Activated effector memory CD4-positive, alpha-beta T cell treated with Interleukin-2 at 50 U/mL for 16 hours (primary cell): ENCODE measurements around the gene PEAK3.

ENCODE experiments used
- DNase-seq: peaks from one replicate; pipeline ENCODE4 v3.0.0-alpha.2; 2020

Gene PEAK3

DNA sequence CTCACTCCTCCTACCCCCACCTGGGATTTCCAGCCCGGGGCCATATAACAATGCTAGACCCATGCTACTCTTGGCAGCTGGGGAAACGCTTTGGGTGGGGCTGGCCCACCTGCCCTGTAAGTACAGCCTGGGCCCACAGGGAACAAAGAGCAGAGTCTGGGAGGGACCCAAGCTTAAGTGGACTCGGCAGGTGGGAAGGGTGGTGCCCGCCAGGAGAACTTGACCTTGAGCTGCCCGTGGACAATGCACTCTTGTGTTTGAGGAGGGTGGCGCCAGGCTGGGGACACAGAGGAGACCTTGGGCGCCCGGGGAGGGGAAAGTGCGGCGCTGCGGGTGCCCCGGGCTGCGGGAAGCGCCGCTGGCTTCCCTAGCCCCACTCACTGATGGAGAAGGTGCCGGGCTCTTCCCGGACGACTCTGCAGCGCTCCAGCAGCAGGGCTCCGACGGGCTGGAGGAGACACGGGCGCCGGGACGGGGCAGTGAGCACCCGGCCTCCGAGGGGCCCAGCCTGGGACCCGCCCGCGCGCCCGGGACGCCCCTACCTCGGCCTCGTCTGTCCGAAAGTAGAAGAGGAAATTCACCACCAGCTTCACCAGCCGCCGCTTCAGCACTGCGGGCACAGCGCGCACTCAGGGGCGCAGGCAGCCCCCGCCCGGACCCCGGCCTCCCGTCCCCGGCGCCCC lies 46.5 kb downstream of the PEAK3 start:
- DNase-seq = peak; percentile 23

DNA sequence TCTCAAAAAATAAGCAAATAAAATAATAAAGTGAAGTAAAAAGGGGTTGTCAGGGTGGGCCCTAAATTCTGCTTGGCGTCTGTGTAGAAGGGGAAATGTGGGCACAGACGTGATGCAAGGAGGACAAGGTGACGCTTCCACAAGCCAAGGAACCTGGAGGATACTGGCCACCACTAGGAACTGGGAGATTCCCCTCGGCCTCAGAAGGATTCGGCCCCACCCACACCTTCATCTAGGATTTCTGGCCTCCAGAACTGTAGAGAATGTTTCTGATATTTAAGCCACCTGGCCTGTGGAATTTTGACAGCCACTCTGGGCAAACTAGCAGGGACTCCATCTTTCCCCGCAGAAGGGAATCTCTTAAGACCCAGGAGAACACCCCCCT lies 47.0 kb downstream of the PEAK3 start:
- DNase-seq = no peak

DNA sequence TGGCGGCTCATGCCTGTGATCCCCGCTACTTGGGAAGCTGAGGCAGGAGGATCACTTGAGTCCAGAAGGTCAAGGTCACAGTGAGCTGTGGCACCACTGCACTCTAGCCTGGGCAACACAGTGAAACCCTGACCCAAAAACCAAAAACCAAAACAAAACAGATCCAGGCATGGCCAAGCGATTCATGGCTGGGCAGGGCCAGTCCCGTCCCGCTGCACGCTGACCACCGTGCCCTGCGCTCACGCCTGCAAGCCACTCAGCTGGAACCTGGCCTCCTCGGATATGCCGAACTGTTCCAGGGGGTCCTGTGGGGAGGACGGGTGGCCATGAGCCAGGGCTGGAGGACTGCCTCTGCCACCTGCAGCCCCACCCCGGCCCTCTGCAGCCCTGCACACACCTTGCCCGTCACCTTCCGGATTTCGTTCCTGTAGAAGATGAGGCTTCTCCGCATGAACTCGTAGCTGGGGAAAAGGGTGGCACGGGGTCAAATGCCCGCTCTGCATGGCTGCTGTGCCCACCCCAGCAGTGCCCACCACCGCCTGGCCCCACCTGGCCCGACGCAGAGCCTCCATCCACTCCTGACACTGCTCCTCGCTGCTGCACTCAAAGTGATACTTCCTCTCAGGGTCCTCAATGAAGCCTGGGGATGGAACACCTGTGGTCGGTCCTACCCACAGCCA lies 48.2 kb downstream of the PEAK3 start:
- no peak for DNase-seq

- DNase-seq = no peak
Measured at GRCh38 chr19:2232286-2233151, 49.5 kb downstream of the PEAK3 start.

GRCh38 chr19:2231621-2232221 lies 50.3 kb downstream of the PEAK3 start:
- no peak for DNase-seq

GRCh38 chr19:2230807-2231533 lies 51.0 kb downstream of the PEAK3 start:
- no peak for DNase-seq

GRCh38 chr19:2230033-2230531 lies 51.9 kb downstream of the PEAK3 start:
- DNase-seq = no peak

- no peak for DNase-seq
Measured at GRCh38 chr19:2229103-2230032, 52.6 kb downstream of the PEAK3 start.

GRCh38 chr19:2228157-2229030 lies 53.6 kb downstream of the PEAK3 start:
- no peak for DNase-seq

DNA sequence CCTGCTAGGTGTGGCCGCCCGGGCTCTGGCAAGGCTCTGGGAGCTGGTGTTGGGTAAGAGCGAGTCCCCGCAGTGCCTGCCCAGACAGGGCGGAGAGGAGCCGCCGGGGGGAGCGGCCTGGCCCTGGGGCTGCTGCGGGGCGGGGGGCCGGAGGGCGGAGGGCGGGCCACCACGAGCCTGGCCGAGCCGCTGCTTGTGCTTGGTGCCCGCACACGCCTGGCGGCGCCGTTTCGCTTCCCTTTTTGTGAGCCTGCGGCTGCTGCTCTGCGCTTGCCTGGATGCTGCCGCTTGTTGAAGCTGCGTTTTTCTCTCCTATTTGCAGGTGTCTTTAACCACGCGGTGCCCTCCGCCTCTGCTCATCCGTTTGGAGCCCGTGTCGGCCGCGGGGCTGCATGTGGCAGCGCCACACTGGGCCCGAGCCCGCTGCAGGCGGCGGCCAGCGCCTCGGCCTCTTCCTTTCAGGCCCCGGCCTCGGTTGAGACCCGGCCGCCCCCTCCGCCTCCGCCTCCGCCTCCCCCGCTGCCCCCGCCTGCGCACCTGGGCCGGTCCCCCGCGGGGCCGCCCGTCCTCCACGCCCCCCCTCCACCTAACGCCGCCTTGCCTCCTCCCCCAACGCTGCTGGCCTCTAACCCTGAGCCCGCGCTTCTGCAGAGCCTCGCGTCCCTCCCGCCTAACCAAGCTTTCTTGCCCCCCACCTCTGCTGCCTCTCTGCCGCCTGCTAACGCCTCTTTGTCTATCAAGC lies 54.4 kb downstream of the PEAK3 start:
- DNase-seq = no peak

DNA sequence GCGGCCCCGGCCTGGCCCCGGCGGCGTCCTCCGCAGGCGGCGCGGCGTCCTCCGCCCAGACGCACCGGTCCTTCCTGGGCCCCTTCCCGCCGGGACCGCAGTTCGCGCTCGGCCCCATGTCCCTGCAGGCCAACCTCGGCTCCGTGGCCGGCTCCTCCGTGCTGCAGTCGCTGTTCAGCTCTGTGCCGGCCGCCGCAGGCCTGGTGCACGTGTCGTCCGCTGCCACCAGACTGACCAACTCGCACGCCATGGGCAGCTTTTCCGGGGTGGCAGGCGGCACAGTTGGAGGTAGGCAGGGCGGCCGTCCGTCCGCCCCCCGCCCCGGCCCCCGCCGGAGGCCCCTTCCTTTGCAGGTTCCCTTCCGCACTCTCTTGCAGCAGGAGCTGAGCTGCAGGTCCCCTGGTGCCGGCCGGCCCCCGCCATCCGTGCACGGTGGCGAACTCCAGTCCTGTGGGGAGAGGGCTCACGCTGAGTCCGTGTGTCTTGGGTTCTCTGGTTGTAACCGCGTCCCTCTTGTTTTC lies 55.1 kb downstream of the PEAK3 start:
- no peak for DNase-seq

DNA sequence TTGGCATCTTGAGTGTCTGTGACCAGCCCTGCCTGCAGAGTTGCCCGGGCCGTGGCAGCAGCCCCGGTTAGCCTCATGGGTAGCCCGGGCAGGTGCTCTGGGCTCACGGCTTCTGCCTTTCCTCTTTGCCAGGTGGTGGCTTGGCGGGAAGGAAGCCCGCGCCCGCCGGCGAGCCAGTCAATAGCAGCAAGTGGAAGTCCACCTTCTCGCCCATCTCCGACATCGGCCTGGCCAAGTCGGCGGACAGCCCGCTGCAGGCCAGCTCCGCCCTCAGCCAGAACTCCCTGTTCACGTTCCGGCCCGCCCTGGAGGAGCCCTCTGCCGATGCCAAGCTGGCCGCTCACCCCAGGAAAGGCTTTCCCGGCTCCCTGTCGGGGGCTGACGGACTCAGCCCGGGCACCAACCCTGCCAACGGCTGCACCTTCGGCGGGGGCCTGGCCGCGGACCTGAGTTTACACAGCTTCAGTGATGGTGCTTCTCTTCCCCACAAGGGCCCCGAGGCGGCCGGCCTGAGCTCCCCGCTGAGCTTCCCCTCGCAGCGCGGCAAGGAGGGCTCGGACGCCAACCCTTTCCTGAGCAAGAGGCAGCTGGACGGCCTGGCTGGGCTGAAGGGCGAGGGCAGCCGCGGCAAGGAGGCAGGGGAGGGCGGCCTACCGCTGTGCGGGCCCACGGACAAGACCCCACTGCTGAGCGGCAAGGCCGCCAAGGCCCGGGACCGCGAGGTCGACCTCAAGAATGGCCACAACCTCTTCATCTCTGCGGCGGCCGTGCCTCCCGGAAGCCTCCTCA lies 55.7 kb downstream of the PEAK3 start:
- DNase-seq = no peak

- DNase-seq = no peak
Measured at GRCh38 chr19:2225415-2226050, 56.4 kb downstream of the PEAK3 start.

GRCh38 chr19:2224754-2225349 lies 57.1 kb downstream of the PEAK3 start:
- DNase-seq = no peak
